ENCODE measurements around the gene COPS3. TPM values are rescaled to one million over a fixed set of nuclear protein-coding genes. Genes with fewer than 3 reads are reported as not detected.

Gene COPS3
- total and polyA plus RNA-seq, 2 of the 4 experiments (the other 2 are of a cell fraction), result 71.4 to 144 TPM

DNA sequence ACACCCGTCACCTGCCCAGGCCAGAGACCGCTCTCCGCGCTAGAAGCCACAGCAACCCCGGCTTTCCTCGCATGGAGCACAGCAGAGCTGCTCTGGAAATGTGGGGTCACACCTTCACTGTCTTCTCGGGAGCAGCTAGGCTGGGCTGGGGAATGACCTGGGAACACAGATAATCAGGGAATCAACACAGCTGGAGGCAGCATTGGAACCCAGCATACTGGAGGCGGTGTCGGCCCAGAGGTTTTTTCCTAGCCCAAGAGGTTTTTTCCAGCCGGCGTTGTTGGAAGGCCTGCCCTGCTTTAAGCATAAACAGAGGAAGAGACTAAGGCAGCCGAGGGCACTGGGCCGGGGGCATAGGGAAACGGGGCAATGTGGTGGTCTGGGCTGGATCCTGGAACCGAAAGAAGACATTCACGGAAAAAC, 74.1 kb downstream of the COPS3 start:
- Histone ChIP-seq H2BK5ac (ENCODE audit: low read depth, low read length, poor library complexity, severe bottlenecking) (no peak overlapping the region), H3K9me1 (ENCODE audit: insufficient read depth, low read length) (peaks cover 15% of the 10 kb centered on the region; the same call in 1 of the 2 replicates), H3K9ac (ENCODE audit: low read depth, low read length) (no peak overlapping the region), H3K23ac (ENCODE audit: low read depth, low read length) (no peak overlapping the region; the same call in 1 of the 2 replicates), H4K5ac (ENCODE audit: low read depth, low read length) (no peak overlapping the region), H4K91ac (ENCODE audit: insufficient read depth, low read depth, low read length) (no peak overlapping the region), H3K27ac (ENCODE audit: insufficient read depth, low read length) (no peak overlapping the region), H4K8ac (ENCODE audit: low read depth in 2 of 2, low read length in 2 of 2) (peak overlapping the region in 1 of 2 experiments; percentile 59; a peak in 2 of 4 replicates), H2AK5ac (ENCODE audit: low read depth, low read length) (peak overlapping the region; percentile 70; the same call in 1 of the 2 replicates), H3K56ac (ENCODE audit: extremely low read depth, insufficient read depth, low read length) (no peak overlapping the region), H2BK120ac (ENCODE audit: low read depth, low read length) (peak overlapping the region; percentile 52; the same call in 1 of the 2 replicates), H2BK20ac (ENCODE audit: low read depth, low read length) (peak overlapping the region; percentile 44; the same call in 1 of the 2 replicates), H3K4me1 (ENCODE audit: control insufficient read depth, insufficient read depth, low read length) (peaks cover 16% of the 10 kb centered on the region), H2AK9ac (replicated peaks; ENCODE audit: low read depth, low read length, poor library complexity) (peak overlapping the region; percentile 75), H3K79me1 (ENCODE audit: low read depth in 1 of 2, low read length in 2 of 2) (peaks cover 0 to 7% of the 10 kb centered on the region in 2 experiments; a peak in 2 of 4 replicates), H3K4me2 (ENCODE audit: low read depth, low read length) (no peak overlapping the region), H3K18ac (ENCODE audit: low read depth, low read length) (peak overlapping the region; percentile 29; the same call in 1 of the 2 replicates), H3K4ac (ENCODE audit: low read depth, low read length) (peak overlapping the region; percentile 75), H4K20me1 (ENCODE audit: insufficient read depth, low read length) (peaks cover 4% of the 10 kb centered on the region; the same call in 1 of the 2 replicates), H3K14ac (replicated peaks; ENCODE audit: low read depth, low read length) (peak overlapping the region; percentile 62; the same call in 1 of the 2 replicates), H2BK15ac (ENCODE audit: low read depth, low read length) (no peak overlapping the region), H3K27me3 (ENCODE audit: control insufficient read depth, insufficient read depth, low read length) (no peaks in the 10 kb centered on the region), H2AFZ (replicated peaks; ENCODE audit: low read length, poor library complexity) (peak overlapping the region; percentile 85), H3K9me3 (ENCODE audit: control insufficient read depth, insufficient read depth, low read length) (no peaks in the 10 kb centered on the region), H3K4me3 (ENCODE audit: insufficient read depth, low read depth, low read length) (no peak overlapping the region), H3K36me3 (ENCODE audit: control insufficient read depth, insufficient read depth, low read length) (peaks cover 5% of the 10 kb centered on the region)
- BruUV-seq (replicated peaks), result no TSS peak
- in situ Hi-C loops (cut with MboI; ENCODE audit: low sequenced_read_pairs), result no loop called here
- 76% methylated on average over 10 of the region's 16 CpGs; no CpG with 5 or more reads in 1 of the 2 experiments for WGBS, 2 experiments (ENCODE audit: extremely low coverage in 2 of 2, insufficient read length in 1 of 2)
- intact Hi-C loops (cut with micrococcal nuclease), result no loop called here
- ChIA-PET CTCF (interaction anchor here (0.6 kb wide), 1 partner anchor 17 kb away, joined by 3 read pairs; no protein-coding TSS in a partner anchor), POLR2A (ENCODE audit: unreplicated experiment) (no interaction called here)
- dilution Hi-C loops (cut with HindIII; ENCODE audit: low sequenced_read_pairs, unreplicated experiment), result no loop called here
- TF ChIP-seq SMC3 (IDR thresholded peaks at IDR 0.05; ENCODE audit: low read depth, low read length), result no peak
- no peak for TF ChIP-seq POLR2A (IDR thresholded peaks at IDR 0.05; ENCODE audit: low read depth, low read length)
- TF ChIP-seq CHD1 (IDR thresholded peaks at IDR 0.05; ENCODE audit: low read depth, low read length), result no peak
- no peak for TF ChIP-seq CEBPB (IDR thresholded peaks at IDR 0.05; ENCODE audit: low read depth, low read length)
- no peak for TF ChIP-seq FOS (IDR thresholded peaks at IDR 0.05; ENCODE audit: low read depth, low read length)
- TF ChIP-seq RFX5 (IDR thresholded peaks at IDR 0.05; ENCODE audit: low read depth, low read length), result no peak
- TF ChIP-seq NFE2L2 (IDR thresholded peaks at IDR 0.05; ENCODE audit: low read depth, low read length), result no peak
- TF ChIP-seq MXI1 (IDR thresholded peaks at IDR 0.05; ENCODE audit: borderline replicate concordance, low read depth, low read length), result no peak
- TF ChIP-seq MAFK (IDR thresholded peaks at IDR 0.05; ENCODE audit: low read depth, low read length), result no peak
- no peak for TF ChIP-seq RAD21 (IDR thresholded peaks at IDR 0.05; ENCODE audit: low read length)
- no peak for TF ChIP-seq MAZ (IDR thresholded peaks at IDR 0.05; ENCODE audit: borderline replicate concordance, low read depth, low read length)
- TF ChIP-seq, protein P1, sequence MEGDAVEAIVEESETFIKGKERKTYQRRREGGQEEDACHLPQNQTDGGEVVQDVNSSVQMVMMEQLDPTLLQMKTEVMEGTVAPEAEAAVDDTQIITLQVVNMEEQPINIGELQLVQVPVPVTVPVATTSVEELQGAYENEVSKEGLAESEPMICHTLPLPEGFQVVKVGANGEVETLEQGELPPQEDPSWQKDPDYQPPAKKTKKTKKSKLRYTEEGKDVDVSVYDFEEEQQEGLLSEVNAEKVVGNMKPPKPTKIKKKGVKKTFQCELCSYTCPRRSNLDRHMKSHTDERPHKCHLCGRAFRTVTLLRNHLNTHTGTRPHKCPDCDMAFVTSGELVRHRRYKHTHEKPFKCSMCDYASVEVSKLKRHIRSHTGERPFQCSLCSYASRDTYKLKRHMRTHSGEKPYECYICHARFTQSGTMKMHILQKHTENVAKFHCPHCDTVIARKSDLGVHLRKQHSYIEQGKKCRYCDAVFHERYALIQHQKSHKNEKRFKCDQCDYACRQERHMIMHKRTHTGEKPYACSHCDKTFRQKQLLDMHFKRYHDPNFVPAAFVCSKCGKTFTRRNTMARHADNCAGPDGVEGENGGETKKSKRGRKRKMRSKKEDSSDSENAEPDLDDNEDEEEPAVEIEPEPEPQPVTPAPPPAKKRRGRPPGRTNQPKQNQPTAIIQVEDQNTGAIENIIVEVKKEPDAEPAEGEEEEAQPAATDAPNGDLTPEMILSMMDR (conservative IDR thresholded peaks at IDR 0.05; ENCODE audit: low read depth, low read length), result no peak
- no peak for TF ChIP-seq BHLHE40 (IDR thresholded peaks at IDR 0.05; ENCODE audit: low read depth, low read length)
- TF ChIP-seq, protein P2, sequence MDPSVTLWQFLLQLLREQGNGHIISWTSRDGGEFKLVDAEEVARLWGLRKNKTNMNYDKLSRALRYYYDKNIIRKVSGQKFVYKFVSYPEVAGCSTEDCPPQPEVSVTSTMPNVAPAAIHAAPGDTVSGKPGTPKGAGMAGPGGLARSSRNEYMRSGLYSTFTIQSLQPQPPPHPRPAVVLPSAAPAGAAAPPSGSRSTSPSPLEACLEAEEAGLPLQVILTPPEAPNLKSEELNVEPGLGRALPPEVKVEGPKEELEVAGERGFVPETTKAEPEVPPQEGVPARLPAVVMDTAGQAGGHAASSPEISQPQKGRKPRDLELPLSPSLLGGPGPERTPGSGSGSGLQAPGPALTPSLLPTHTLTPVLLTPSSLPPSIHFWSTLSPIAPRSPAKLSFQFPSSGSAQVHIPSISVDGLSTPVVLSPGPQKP (IDR thresholded peaks at IDR 0.05; ENCODE audit: borderline replicate concordance, low read depth, low read length), result no peak
- TF ChIP-seq RCOR1 (IDR thresholded peaks at IDR 0.05; ENCODE audit: insufficient replicate concordance, low read length), result no peak
- TF ChIP-seq, protein P3, sequence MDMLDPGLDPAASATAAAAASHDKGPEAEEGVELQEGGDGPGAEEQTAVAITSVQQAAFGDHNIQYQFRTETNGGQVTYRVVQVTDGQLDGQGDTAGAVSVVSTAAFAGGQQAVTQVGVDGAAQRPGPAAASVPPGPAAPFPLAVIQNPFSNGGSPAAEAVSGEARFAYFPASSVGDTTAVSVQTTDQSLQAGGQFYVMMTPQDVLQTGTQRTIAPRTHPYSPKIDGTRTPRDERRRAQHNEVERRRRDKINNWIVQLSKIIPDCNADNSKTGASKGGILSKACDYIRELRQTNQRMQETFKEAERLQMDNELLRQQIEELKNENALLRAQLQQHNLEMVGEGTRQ (IDR thresholded peaks at IDR 0.05; ENCODE audit: low read depth, low read length), result no peak
- DNase-seq (no peak), ATAC-seq (ENCODE audit: low read depth) (no peak; the same call in 1 of the 2 replicates)
